ENCODE measurements around the gene LSMEM2. TPM values are rescaled to one million over a fixed set of nuclear protein-coding genes. Genes with fewer than 3 reads are reported as not detected.
"Not testable (repeated sequence)": the region's sequence is repeated elsewhere in the genome, so short reads cannot be mapped to it uniquely, and the experiment has no call there.

LSMEM2 gene
- total RNA-seq, 1 donor from 2014 or later, result not detected

DNA sequence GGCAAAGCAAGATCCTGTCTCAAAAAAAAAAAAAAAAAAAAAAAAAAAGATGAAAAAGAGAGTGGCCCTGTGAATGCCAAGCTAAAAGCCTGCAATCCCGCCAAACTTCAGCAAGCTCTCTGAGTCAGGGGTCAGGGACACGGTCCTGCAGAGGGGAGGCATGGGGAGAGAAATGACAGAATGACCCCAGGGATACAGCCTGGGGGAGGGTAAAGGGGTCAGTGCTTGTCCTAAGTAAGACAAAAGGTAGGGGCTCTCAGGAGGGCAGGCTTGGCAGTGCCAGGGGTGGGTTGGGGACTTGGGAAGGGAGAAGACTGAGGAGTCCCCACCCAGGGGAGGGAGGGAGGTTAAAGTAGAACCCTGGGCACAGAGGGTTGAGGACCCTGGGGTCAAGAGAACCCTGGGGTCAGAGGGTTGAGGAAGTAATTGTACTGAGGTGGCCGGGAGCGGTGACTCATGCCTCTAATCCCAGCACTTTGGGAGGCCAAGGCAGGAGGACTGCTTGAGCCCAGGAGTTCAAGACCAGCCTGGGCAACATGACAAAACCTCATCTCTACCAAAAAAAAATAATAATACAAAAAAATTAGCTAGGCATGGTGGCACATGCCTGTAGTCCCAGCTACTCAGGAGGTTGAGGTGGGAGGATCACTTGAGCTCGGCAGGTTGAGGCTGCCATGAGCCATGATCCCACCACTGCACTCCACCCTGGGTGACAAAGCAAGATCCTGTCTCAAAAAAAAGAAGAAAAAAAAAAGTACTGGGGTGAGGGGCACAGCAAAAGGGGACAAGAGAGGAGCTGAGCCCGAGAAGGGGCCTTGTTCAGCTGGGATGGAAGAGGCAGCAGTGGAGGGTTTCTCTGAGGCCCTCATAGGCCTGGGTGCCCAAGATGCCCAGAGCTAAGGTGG lies 15.2 kb upstream of the LSMEM2 start:
- DNase-seq (ENCODE audit: extremely low read depth, low read depth, low spot score), result no peak

DNA sequence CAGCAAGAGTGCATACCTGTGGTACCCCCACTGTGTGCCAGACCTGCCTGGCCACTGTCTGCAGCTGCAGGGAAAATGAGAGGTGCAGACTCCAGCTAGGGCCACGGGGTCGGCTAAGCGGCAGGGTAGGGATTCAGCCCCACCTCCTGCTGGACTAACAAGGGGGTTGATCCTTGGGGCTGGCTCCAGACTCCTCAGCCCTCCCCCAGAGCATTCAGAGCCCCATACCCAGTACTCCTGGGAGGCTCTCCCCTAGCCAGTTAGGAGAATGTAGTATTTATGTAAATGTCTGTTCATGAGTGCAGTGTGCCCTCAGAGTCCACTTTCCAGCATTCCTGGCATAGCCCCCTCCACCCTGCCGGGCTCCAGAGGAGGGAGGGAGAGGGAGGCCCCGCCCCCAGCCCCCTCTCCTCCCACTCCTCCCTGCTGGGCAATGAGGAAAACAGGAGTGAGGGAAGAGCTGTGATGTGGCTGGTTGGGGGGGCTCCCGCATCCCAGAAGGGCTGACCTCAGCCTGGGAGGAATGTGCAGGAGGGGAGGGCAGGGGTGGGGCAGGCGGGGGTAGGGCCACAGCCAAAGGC lies 14.4 kb upstream of the LSMEM2 start:
- no peak for DNase-seq (ENCODE audit: extremely low read depth, low read depth, low spot score)

DNA sequence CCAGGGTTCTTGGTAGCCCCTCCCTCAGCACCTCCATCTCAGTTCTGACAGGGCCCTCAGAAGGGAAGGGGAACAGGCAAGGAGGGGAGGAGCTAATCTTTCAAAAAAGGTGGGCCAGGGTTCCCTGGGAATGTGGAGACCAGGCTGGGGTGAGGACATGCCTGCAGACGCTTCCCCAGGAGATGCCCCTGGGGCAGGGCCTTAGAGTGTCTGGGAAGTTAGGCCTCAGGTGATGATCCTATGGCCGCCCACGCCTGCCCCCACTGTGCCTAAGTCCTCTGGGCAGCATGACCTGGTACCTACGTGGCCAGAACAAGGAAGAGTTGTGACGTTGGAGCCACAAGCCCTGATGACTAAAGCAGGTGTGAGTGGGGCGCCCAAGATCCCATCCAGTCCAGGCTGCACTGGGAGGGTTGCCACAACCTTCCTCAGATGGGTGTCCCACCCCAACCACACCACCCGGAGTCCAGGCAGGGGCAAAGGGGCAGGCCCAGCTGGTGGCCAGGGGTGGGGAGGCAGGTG lies 13.9 kb upstream of the LSMEM2 start:
- no peak for DNase-seq (ENCODE audit: extremely low read depth, low read depth, low spot score)

DNA sequence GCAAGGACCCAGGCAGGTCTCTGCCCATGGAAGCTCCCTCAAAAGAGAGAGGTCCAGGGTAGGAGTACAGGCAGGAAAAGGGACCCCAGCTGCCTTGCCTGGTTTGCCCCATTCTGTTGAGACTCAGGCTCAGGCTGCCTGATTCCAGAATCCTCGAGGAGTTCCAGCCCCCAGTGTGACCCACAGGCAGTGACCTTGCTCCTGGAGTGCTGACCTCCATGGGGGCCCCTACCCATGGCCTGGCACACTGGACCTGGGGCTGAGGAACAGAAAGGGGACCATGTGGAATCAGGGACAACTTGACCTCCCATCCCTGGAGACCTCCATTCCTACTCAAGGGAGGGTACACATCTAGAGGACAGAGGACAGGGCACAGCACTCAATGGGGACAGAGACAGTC lies 13.3 kb upstream of the LSMEM2 start:
- no peak for DNase-seq (ENCODE audit: extremely low read depth, low read depth, low spot score)

DNA sequence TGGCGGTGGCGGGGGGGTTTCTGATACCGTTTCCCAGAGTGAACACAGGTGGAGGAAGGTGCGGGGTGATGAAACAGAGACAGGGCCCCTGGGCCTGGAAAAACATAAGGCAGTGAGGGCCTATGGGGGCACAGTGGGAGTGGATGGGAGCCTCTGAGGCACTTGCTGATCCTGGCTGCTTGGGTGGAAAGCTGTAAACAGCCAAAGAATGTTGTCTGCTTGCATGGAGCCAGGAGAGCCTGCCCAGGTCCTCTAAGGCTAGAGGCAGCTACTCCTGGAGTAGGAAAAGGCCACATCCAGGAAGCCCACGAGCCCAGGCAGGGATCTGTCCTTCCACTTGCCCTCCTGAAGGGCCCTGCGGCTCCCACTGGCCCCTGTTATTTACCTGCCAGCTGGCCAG lies 12.9 kb upstream of the LSMEM2 start:
- DNase-seq (ENCODE audit: extremely low read depth, low read depth, low spot score), result no peak

DNA sequence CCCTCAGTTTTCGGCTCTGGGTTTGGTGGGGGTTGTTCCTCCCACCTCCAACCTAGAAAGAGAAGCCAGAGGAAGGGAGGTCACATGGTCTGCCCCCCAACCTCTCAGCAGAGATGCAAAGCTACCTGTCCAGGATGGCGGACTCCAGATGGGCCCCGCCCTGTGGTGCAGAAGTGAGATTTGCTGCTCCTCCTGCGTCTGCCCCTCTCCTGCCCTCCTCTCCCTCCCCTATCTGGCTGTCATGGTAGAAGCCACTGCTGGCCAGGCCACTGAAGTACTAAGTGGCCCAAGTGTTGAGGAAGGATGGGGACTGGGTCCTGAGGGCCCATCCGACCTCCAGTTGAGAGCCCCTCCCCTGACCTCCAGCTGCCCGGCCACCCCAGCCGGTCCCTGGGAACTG lies 12.1 kb upstream of the LSMEM2 start:
- no peak for DNase-seq (ENCODE audit: extremely low read depth, low read depth, low spot score)

DNA sequence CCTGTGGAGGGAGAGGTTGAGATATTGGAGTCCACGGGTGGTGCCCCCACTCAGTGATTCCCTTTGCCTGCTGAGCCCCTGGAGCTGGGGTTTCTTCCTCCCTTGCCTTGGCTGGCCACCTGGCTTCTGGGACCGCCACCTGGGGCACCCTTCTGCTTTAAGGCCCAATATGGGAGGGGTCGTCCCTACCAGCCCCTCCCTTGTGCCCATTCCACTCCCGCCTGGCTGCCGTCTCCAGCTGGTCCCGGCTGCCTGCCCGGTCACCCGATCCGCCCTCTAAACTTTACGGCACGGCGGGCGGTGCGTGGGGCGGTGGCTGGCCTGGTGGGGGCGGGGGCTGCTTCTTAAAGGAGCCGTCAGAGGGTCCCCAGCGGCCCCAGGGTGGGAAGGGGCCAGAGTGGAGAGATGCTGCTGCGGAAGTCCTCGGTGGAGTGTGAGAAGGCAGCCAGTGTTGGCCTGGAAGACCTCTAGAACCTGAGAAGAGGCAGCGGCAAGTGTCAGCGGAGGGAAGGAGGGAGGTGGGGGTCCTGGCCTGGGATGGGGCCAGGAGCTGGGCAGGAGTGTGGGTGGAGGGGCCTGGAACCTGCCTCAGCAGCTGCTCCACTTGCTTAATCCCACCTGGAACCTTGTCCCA lies 11.5 kb upstream of the LSMEM2 start:
- DNase-seq (ENCODE audit: extremely low read depth, low read depth, low spot score), result no peak

DNA sequence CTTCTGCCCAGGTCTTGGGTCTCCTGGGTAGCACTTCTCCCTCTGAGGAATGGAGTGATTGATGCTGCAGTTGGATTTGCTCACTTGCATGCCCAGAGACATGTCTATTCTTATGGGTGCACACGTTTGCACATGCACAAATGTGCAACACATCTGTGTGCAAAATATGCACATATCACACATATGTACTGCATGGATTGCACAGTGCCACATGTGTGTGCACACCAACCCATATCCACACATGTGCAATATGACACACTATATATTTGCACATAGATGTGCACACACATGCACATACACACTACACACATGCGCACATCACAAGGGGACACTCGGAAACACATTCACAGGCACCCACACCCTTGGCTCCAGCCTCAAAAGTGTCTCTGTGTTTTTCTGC lies 10.6 kb upstream of the LSMEM2 start:
- no peak for DNase-seq (ENCODE audit: extremely low read depth, low read depth, low spot score)

DNA sequence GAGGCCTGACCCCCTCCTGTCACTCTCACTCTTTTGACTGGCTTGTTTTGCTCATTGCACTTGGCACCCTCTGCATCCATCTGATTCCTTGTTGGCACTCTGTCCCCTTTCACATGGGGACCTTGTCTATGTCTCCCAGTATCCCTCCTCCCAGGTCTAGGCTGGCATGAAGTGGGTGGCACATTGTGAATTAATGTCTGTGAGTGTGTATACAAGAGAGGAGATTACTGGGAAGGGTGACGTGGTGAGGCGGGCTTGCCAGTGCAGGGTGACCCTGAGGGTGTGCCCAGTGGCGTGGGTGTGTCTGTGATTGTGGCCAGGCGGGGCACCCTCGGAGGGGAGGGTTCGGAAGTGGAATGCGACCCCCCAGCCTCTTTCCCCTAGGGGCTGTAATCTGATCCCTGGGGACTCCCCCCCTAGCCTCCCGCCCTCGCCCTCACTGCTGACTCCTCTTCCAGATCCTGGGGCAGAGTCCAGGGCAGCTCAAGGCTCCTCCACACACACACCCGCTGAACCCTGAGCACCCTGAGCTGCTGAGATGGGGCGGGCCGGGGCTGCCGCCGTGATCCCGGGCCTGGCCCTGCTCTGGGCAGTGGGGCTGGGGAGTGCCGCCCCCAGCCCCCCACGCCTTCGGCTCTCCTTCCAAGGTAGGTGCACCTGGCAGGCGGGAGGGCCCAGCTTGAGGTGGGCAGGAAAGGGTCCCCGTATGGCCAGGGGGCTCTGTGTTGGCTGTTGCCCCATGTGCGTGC lies 10.0 kb upstream of the LSMEM2 start, which contains the start of gene SEMA3B:
TSS of gene SEMA3B (plus strand) at position 445 of the 749 bp plus-strand sequence. CDS start at position 539, 94 bp downstream.
- DNase-seq (ENCODE audit: extremely low read depth, low read depth, low spot score), result no peak

DNA sequence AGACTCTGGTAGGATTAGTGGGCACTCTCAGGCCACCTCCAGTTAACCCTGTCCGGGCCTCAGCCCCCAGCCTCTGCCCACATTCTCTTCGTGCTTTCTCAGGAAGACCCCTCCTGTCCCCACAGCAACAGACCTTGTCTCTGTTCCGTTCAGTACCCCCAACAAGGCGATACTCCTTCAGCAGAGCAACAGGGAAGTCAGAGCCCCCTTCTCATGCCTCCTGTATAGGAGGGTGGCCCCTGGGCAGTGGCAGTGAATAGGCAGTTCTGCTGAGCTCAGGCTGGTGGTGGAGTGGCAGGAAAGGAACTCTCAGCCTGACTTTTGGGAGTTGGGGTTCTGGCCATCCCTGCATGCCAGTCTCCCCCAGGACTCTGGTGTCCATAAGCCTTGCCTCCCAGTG lies 9.4 kb upstream of the LSMEM2 start:
- DNase-seq (ENCODE audit: extremely low read depth, low read depth, low spot score), result no peak

DNA sequence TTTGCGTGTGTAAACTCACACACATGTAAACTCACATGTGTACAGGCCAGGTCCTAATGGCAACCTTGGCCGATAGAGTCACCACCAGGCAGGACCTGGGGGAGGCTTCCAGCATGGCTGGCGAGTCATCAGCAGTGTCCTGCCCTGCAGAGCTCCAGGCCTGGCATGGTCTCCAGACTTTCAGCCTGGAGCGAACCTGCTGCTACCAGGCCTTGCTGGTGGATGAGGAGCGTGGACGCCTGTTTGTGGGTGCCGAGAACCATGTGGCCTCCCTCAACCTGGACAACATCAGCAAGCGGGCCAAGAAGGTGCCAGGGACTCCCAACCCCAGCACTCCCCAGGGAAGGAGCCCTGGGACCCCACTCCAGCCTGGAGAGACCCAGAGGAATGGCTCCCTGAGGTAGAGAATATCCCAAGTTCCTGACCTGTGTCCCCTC lies 8.9 kb upstream of the LSMEM2 start:
- DNase-seq (ENCODE audit: extremely low read depth, low read depth, low spot score), result no peak

DNA sequence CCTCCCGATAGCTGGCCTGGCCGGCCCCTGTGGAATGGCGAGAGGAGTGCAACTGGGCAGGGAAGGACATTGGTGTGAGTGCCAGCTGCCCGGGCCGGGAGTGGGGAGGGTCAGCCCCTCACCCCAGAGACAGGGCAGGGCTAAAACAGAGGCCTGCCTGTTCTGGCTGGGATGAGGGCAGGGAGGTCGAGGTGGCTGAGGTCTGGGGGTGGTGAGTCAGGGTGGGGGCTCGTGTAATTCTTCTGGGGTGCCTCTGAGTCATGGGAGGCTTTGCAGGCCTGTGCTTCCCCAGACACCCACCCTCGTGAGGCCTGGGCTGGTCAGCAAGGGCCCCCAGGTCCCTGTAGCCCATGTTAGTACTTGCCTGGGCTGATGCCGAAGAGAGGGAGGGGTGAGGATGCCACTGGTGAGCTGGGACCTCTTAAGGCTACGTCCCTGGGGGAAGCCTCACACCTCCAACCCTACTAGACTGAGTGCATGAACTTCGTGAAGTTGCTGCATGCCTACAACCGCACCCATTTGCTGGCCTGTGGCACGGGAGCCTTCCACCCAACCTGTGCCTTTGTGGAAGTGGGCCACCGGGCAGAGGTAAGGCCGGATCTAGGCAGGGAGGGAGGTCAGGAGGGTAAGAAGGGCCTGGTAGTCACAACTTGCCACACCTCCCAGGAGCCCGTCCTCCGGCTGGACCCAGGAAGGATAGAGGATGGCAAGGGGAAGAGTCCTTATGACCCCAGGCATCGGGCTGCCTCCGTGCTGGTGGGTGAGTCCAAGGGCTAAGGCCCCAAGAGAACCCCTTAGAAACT lies 8.3 kb upstream of the LSMEM2 start:
- no peak for DNase-seq (ENCODE audit: extremely low read depth, low read depth, low spot score)

DNA sequence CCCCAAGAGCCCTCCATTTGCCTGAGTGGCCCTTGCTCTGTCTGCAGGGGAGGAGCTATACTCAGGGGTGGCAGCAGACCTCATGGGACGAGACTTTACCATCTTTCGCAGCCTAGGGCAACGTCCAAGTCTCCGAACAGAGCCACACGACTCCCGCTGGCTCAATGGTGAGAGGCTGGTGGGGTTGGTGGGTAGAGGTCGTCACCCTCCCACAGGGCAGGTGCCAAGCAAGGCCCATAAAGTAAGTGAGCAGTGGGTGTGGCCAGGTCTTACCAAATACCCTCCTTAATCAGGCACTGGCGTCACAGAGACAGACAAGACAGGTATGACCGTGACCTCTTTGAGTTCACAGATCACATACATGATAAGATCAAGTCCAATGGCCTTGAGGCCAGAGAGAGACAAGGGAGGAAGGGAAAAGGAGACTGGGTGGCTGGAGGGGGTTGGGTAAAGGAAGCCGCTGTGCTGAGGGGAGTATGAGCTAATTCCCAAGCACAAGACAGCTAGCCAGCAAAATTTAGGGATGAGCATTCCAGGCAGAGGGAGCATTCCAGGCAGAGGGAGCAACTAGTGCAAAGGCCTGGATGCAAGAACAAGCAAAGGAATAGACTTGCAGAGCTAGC lies 7.5 kb upstream of the LSMEM2 start:
- DNase-seq (ENCODE audit: extremely low read depth, low read depth, low spot score), result no peak

DNA sequence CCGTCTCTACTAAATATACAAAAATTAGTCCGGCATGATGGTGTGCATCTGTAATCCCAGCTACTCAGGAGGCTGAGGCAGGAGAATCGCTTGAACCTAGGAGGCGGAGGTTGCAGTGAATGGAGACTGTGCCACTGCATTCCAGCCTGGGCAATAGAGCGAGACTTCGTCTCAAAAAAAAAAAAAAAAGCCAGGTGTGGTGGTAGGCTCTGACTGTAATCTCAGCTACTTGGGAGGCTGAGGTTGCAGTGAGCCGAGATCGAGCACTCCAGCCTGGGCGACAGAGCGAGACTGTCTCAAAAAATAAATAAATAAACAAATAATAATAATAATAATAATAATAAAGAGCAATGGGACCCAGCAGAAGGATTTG lies 6.4 kb upstream of the LSMEM2 start:
- not testable (repeated sequence) for DNase-seq (ENCODE audit: extremely low read depth, low read depth, low spot score)

DNA sequence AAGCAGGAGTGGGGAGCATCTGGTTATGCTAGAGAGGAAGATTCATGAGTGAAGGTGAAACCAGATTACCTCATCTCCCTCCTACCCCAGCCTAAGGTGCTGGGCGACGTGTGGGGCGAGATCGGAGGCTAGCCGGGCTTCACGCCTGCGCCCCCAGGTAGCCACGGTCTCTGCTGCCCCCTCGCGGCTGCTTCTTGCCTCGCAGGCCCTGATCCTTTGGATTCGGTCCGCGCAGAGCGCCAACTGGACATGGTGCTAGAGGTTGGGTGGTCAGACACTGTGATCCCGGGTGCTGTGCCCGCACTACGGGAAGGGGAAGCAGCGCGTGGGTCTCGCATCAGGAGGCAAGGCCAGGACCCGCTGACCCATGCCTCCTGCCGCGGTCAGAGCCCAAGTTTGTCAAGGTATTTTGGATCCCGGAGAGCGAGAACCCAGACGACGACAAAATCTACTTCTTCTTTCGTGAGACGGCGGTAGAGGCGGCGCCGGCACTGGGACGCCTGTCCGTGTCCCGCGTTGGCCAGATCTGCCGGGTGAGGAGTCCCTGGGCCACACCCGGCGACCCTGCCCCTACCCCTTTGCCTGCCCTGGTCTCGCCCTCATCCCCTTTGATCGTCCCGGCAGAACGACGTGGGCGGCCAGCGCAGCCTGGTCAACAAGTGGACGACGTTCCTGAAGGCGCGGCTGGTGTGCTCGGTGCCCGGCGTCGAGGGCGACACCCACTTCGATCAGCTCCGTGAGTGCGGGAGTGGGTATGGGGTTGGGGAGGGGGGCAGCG lies 5.8 kb upstream of the LSMEM2 start:
- DNase-seq (ENCODE audit: extremely low read depth, low read depth, low spot score), result no peak

DNA sequence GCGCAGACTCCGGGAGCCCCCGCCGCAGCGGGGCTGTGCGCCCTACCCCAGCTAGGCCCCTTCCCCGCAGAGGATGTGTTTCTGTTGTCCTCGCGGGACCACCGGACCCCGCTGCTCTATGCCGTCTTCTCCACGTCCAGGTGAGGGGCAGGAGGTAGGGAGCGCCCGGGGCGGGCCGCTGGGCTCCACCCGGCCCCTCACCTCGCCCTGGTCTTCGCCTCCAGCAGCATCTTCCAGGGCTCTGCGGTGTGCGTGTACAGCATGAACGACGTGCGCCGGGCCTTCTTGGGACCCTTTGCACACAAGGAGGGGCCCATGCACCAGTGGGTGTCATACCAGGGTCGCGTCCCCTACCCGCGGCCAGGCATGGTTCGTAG lies 5.2 kb upstream of the LSMEM2 start:
- no peak for DNase-seq (ENCODE audit: extremely low read depth, low read depth, low spot score)

DNA sequence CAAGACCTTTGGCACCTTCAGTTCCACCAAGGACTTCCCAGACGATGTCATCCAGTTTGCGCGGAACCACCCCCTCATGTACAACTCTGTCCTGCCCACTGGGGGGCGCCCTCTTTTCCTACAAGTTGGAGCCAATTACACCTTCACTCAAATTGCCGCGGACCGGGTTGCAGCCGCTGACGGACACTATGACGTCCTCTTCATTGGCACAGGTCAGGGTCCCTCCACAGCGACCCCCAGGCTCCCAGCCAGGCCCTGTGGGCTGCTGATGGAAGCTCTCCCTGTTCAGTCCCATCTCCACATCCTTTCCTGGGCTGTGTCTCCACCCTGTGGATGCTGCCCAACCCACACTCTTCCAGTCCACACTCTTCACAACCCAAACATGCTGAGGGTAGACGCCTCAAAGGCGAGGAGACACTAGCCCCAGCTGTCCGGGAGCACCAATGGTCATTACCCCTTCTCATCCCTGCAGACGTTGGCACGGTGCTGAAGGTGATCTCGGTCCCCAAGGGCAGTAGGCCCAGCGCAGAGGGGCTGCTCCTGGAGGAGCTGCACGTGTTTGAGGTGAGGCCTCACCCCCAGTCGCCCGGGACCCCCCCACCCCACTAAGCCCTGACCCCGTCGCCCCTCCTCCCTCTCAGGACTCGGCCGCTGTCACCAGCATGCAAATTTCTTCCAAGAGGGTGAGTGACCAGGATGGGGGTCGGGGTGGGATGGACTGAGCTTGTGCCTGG lies 4.3 kb upstream of the LSMEM2 start:
- DNase-seq (ENCODE audit: extremely low read depth, low read depth, low spot score), result no peak

Measured in glomerular endothelial cell (primary cell).